H1 (cell line): Measurements from ENCODE around the gene RRN3. TPM values are rescaled to one million over a fixed set of nuclear protein-coding genes. Genes with fewer than 3 reads are reported as not detected.

ENCODE experiments used
- CTCF ChIA-PET: fragments of 300-600 bp; sonication (Branson Sonifier 250); formaldehyde crosslinking; loops from one replicate; lab custom pipeline; 2021; ENCODE audit not compliant: partially characterized antibody; lab: Charles Lee
- POLR2A ChIA-PET: fragments of 300-600 bp; sonication (Branson Sonifier 250); formaldehyde crosslinking; loops from one replicate; lab custom pipeline; 2021; ENCODE audit warnings: inconsistent platforms; ENCODE audit not compliant: partially characterized antibody; lab: Charles Lee
- DNase-seq, 2 experiments: peaks; one replicate each; pipeline versions ENCODE4 v3.0.0 to v3.0.0-alpha.2; 2010 to 2022; ENCODE audit warnings: low spot score in 2 of 2, low read depth in 1 of 2, mixed read lengths in 1 of 2
- FAIRE-seq: peaks from 2 replicates; lab custom pipeline; 2011; peaks lifted over from hg19 to GRCh38; lab: Jason Lieb, UNC
- H2AFZ ChIP-seq: 2 replicates; pipeline ENCODE4 v1.8.1; 2012; ENCODE audit warnings: low read length, inconsistent platforms
- H2AK5ac ChIP-seq: 2 replicates; pipeline ENCODE4 v1.6.1; 2013; ENCODE audit warnings: low read depth, low read length
- H2BK120ac ChIP-seq: replicated peaks from 2 replicates; pipeline ENCODE3; 2013; ENCODE audit warnings: low read depth, low read length, inconsistent platforms
- H2BK12ac ChIP-seq: 2 replicates; pipeline ENCODE4 v1.6.1; 2013; ENCODE audit warnings: low read depth, low read length
- H2BK15ac ChIP-seq: 2 replicates; pipeline ENCODE4 v1.6.1; 2013; ENCODE audit warnings: low read length
- H2BK20ac ChIP-seq: 2 replicates; pipeline ENCODE4 v1.6.1; 2013; ENCODE audit warnings: low read length
- H2BK5ac ChIP-seq: 2 replicates; pipeline ENCODE4 v1.6.1; 2013; ENCODE audit warnings: low read depth, low read length
- H3K14ac ChIP-seq: 2 replicates; pipeline ENCODE4 v1.6.1; 2013; ENCODE audit warnings: inconsistent platforms; ENCODE audit not compliant: insufficient read length
- H3K18ac ChIP-seq: 2 replicates; pipeline ENCODE4 v1.6.1; 2013; ENCODE audit warnings: low read length; ENCODE audit errors: extremely low read depth
- H3K23ac ChIP-seq: 2 replicates; pipeline ENCODE4 v1.6.1; 2013; ENCODE audit warnings: inconsistent platforms; ENCODE audit not compliant: insufficient read length
- H3K23me2 ChIP-seq: 2 replicates; pipeline ENCODE4 v1.6.1; 2013; ENCODE audit warnings: low read depth, low read length
- H3K27ac ChIP-seq: 2 replicates; pipeline ENCODE4 v1.6.1; 2011; ENCODE audit warnings: low read depth, low read length, inconsistent platforms
- H3K27me3 ChIP-seq, 4 experiments: replicated peaks in 1 of 4; 1 replicate in 1 of 4; 2 replicates in 3 of 4; pipeline versions ENCODE4 v1.6.1 to v1.8.1; 2011 to 2013; ENCODE audit warnings: low read length in 3 of 4, mild to moderate bottlenecking in 3 of 4, inconsistent platforms in 2 of 4, mixed read lengths in 2 of 4, moderate library complexity in 1 of 4; ENCODE audit not compliant: control insufficient read depth in 3 of 4, insufficient read depth in 3 of 4; ENCODE audit errors: extremely low read depth in 1 of 4
- H3K36me3 ChIP-seq, 4 experiments: 2 replicates each; pipeline versions ENCODE4 v1.6.1 to v1.8.1; 2011 to 2013; ENCODE audit warnings: mild to moderate bottlenecking in 4 of 4, low read length in 3 of 4, moderate library complexity in 2 of 4, control low read depth in 1 of 4, inconsistent platforms in 1 of 4; ENCODE audit not compliant: insufficient read depth in 4 of 4, control insufficient read depth in 2 of 4
- H3K4ac ChIP-seq: replicated peaks from 2 replicates; pipeline ENCODE3; 2013; ENCODE audit warnings: low read length, low read depth, mixed read lengths, inconsistent platforms; ENCODE audit not compliant: insufficient read length
- H3K4me1 ChIP-seq, 4 experiments: replicated peaks in 1 of 4; 1 replicate in 1 of 4; 2 replicates in 3 of 4; pipeline versions ENCODE4 v1.6.1 to v1.8.1; 2011 to 2013; ENCODE audit warnings: low read length in 3 of 4, inconsistent platforms in 2 of 4, mixed read lengths in 1 of 4; ENCODE audit not compliant: insufficient read depth in 4 of 4, control insufficient read depth in 3 of 4
- H3K4me2 ChIP-seq, 2 experiments: 2 replicates each; pipeline versions ENCODE4 v1.6.1 to v1.8.1; 2011 to 2013; ENCODE audit warnings: low read depth in 2 of 2, low read length in 2 of 2, control low read depth in 1 of 2, inconsistent platforms in 1 of 2, mild to moderate bottlenecking in 1 of 2; ENCODE audit not compliant: insufficient read depth in 1 of 2
- H3K4me3 ChIP-seq, 4 experiments: fragments of 200-600, 300-600 bp in 1 of 4; sonication (generic), shearing (Covaris generic), sonication (Bioruptor Twin) in 1 of 4; 2 replicates each; pipeline versions ENCODE4 v1.5.1 to v1.8.1; 2011 to 2016; ENCODE audit warnings: low read length in 4 of 4, low read depth in 3 of 4, control low read depth in 2 of 4, inconsistent platforms in 2 of 4, mild to moderate bottlenecking in 2 of 4, mixed read lengths in 1 of 4, moderate library complexity in 1 of 4; ENCODE audit not compliant: insufficient read depth in 2 of 4; ENCODE audit errors: extremely low read depth in 1 of 4
- H3K56ac ChIP-seq: replicated peaks from 2 replicates; pipeline ENCODE3; 2013; ENCODE audit warnings: low read depth, mild to moderate bottlenecking, mixed read lengths, low read length, inconsistent platforms; ENCODE audit not compliant: insufficient read length
- H3K79me1 ChIP-seq: 2 replicates; pipeline ENCODE4 v1.6.1; 2013; ENCODE audit warnings: low read depth, low read length, control low read depth
- H3K79me2 ChIP-seq, 2 experiments: 2 replicates each; pipeline versions ENCODE4 v1.6.1 to v1.8.1; 2012 to 2013; ENCODE audit warnings: low read length in 2 of 2, mild to moderate bottlenecking in 2 of 2, inconsistent platforms in 1 of 2; ENCODE audit not compliant: insufficient read depth in 2 of 2, control insufficient read depth in 1 of 2
- H3K9ac ChIP-seq, 4 experiments: replicated peaks in 1 of 4; 1 replicate in 1 of 4; 2 replicates in 3 of 4; pipeline versions ENCODE4 v1.6.1 to v1.8.1; 2011 to 2013; ENCODE audit warnings: low read depth in 3 of 4, low read length in 3 of 4, control low read depth in 2 of 4, mild to moderate bottlenecking in 2 of 4, moderate library complexity in 2 of 4, inconsistent platforms in 1 of 4; ENCODE audit errors: extremely low read depth in 1 of 4
- H3K9me3 ChIP-seq, 2 experiments: 2 replicates each; pipeline versions ENCODE4 v1.6.1 to v1.8.1; 2012 to 2013; ENCODE audit warnings: mild to moderate bottlenecking in 2 of 2, moderate library complexity in 2 of 2, control low read depth in 1 of 2, inconsistent platforms in 1 of 2, low read depth in 1 of 2, low read length in 1 of 2, mixed read lengths in 1 of 2; ENCODE audit not compliant: insufficient read depth in 2 of 2
- H4K20me1 ChIP-seq, 2 experiments: replicated peaks in 1 of 2; 2 replicates each; pipeline versions ENCODE3 to v1.8.1; 2011 to 2013; ENCODE audit warnings: inconsistent platforms in 2 of 2, low read length in 2 of 2, mild to moderate bottlenecking in 1 of 2; ENCODE audit not compliant: insufficient read depth in 2 of 2, control insufficient read depth in 1 of 2
- H4K5ac ChIP-seq: 2 replicates; pipeline ENCODE4 v1.6.1; 2013; ENCODE audit warnings: low read length, low read depth, mixed read lengths, inconsistent platforms; ENCODE audit not compliant: insufficient read length
- H4K8ac ChIP-seq: 2 replicates; pipeline ENCODE4 v1.8.0; 2013; ENCODE audit warnings: mild to moderate bottlenecking, moderate library complexity, low read length, inconsistent platforms; ENCODE audit not compliant: insufficient read depth; ENCODE audit errors: extremely low read depth
- H4K91ac ChIP-seq: replicated peaks from 2 replicates; pipeline ENCODE3; 2013; ENCODE audit warnings: low read length, mixed read lengths, inconsistent platforms; ENCODE audit not compliant: insufficient read length
- CBX5 ChIP-seq: fragments of 300-800, 300-1000 bp; sonication (generic); IDR thresholded peaks from 2 replicates; pipeline ENCODE4 v1.7.1; 2016; ENCODE audit warnings: antibody characterized with exemption, low read length, low read depth
- E2F6 ChIP-seq: IDR thresholded peaks from 2 replicates; pipeline ENCODE4 v1.6.1; 2012; ENCODE audit warnings: inconsistent platforms
- EZH2 ChIP-seq: fragments of 200-600 bp; sonication (generic); IDR thresholded peaks from 2 replicates; pipeline ENCODE4 v1.7.1; 2012; ENCODE audit warnings: low read depth, mild to moderate bottlenecking, moderate library complexity, low read length, inconsistent platforms; ENCODE audit not compliant: severe bottlenecking
- MAFK ChIP-seq: IDR thresholded peaks from 2 replicates; pipeline ENCODE4 v1.6.1; 2012; ENCODE audit warnings: low read depth, mild to moderate bottlenecking, improper control_type of control experiment, low read length
- RBBP5 ChIP-seq: IDR thresholded peaks from 2 replicates; pipeline ENCODE4 v1.7.1; 2012; ENCODE audit warnings: low read depth, mild to moderate bottlenecking, inconsistent platforms, low read length, moderate library complexity, borderline replicate concordance
- TAF1 ChIP-seq: IDR thresholded peaks from 2 replicates; pipeline ENCODE4 v1.6.1; 2011; ENCODE audit warnings: mild to moderate bottlenecking, low read depth, low read length
- WGBS, 2 experiments: shearing (Covaris generic) in 1 of 2; methylation state at CpG; one replicate each; pipeline versions ENCODE4 v1.1.6 to v1.1.7; 2013 to 2015; ENCODE audit warnings: low lambda C conversion rate in 2 of 2, mixed read lengths in 2 of 2, inconsistent platforms in 1 of 2, low coverage in 1 of 2, missing lambda C conversion rate in 1 of 2; ENCODE audit not compliant: insufficient replicate concordance in 2 of 2, insufficient coverage in 1 of 2, insufficient read length in 1 of 2; ENCODE audit errors: extremely low coverage in 1 of 2, missing lambda C conversion rate in 1 of 2; 5-methylcytosine and 5-hydroxymethylcytosine counted together
- polyA plus RNA-seq, 7 experiments: library from polyadenylated mRNA; depleted of rRNA in 3 of 7; stranded (reverse) in 5 of 7; unstranded in 2 of 7; fragments of >200 nt in 5 of 7; fragments of 200-250 nt in 2 of 7; gene quantifications; 1 replicate in 5 of 7; 2 replicates in 1 of 7; 4 replicates in 1 of 7; pipeline versions ENCODE4 v1.2.1 to v1.2.3, GENCODE V29; 2011 to 2013; ENCODE audit warnings: missing spikeins in 2 of 7, mixed read lengths in 2 of 7
- total RNA-seq: library from RNA; stranded (reverse); fragmentation: NEBNext Ultra II Directional; extraction: Animal tissue kit (Norgen Biotek cat#: 25700); gene quantifications from 2 replicates; pipeline ENCODE4 v1.2.1, GENCODE V29; 2021

RRN3 gene
- total and polyA plus RNA-seq, 2 of the 8 experiments (the other 6 are each of a cell fraction or from before 2014, with no cell fraction given) = 15.1 to 26.0 TPM

GRCh38 chr16:15037003-15037402, 57.1 kb downstream of the RRN3 start:
- no peaks in the 10 kb centered on the region; the same call in 1 of the 2 replicates for H3K79me1 ChIP-seq
- no peak overlapping the region for H3K56ac ChIP-seq
- no peak for FAIRE-seq
- POLR2A ChIA-PET = no interaction called here
- H3K79me2 ChIP-seq = no peaks in the 10 kb centered on the region
- H3K14ac ChIP-seq = no peak overlapping the region
- H3K9ac ChIP-seq = no peak overlapping the region
- no peaks in the 10 kb centered on the region for H3K23me2 ChIP-seq
- DNase-seq = no peak
- no peak overlapping the region for H4K8ac ChIP-seq
- no peaks in the 10 kb centered on the region for H3K27me3 ChIP-seq
- H2BK15ac ChIP-seq = no peak overlapping the region
- H3K9me3 ChIP-seq = no peaks in the 10 kb centered on the region
- no peak overlapping the region for H3K4ac ChIP-seq
- no peak overlapping the region for H2AK5ac ChIP-seq
- 82% methylated on average over 10 of the region's 10 CpGs; no CpG with 5 or more reads in 1 of the 2 experiments for WGBS, 2 experiments
- H3K18ac ChIP-seq = no peak overlapping the region
- H3K4me2 ChIP-seq = no peak overlapping the region
- H4K91ac ChIP-seq = no peak overlapping the region
- peaks cover 4 to 6% of the 10 kb centered on the region in 2 experiments for H4K20me1 ChIP-seq
- no peak overlapping the region for H2BK5ac ChIP-seq
- no peak overlapping the region for H2BK12ac ChIP-seq
- no peak overlapping the region for H3K4me3 ChIP-seq
- no peak overlapping the region for H2BK20ac ChIP-seq
- no peak overlapping the region for H3K23ac ChIP-seq
- H3K36me3 ChIP-seq = peaks cover 23 to 79% (median 54%) of the 10 kb centered on the region in 4 experiments
- no peak overlapping the region for H4K5ac ChIP-seq
- no peak overlapping the region for H2BK120ac ChIP-seq
- H3K27ac ChIP-seq = no peak overlapping the region
- TF ChIP-seq E2F6 (no peak), TAF1 (no peak), CBX5 (no peak), MAFK (no peak), RBBP5 (no peak), EZH2 (no peak)
- no peak overlapping the region for H2AFZ ChIP-seq
- CTCF ChIA-PET = interaction anchor here (1.2 to 1.5 kb wide), 3 partner anchors 9 to 606 kb away, joined by 3 to 7 read pairs (median 3); partner anchors contain the start of gene MARF1
- no peaks in the 10 kb centered on the region for H3K4me1 ChIP-seq
